ENCODE data around the gene GPC6.

GPC6 gene

DNA sequence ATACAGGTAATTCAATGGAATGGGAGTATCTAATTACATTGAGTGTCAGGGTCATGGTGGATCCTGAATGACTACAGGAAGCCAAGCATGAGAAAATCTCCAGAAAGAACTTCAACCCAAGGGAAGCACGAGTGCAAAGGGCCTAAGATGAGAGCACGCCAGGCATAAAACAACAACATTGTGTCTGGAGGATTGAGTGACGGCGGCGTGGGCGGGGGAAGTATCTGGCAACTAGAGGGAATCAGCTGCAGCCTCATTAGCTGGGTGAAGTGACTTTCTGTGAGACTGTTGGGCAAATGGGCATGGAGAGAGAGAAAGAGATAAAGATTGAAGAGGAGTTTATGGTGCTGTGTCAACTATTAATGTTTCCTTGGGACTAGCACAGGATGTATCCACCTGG is 194.3 kb downstream of the GPC6 start:
- Histone ChIP-seq H2AFZ (ENCODE audit: low read depth, low read length, severe bottlenecking) (no peak overlapping the region), H3K79me2 (ENCODE audit: insufficient read depth, low read length) (no peaks in the 10 kb centered on the region), H3K27me3 (ENCODE audit: low read length) (no peaks in the 10 kb centered on the region), H3K4me3 (ENCODE audit: insufficient read depth, low read length, poor library complexity, severe bottlenecking) (no peak overlapping the region), H3K9me2 (replicated peaks; ENCODE audit: insufficient read depth, low read length) (no peaks in the 10 kb centered on the region), H4K20me1 (ENCODE audit: low read depth, low read length) (no peaks in the 10 kb centered on the region), H3F3A (ENCODE audit: insufficient read depth) (no peaks in the 10 kb centered on the region), H3K36me3 (ENCODE audit: low read length) (no peaks in the 10 kb centered on the region), H3K27ac (ENCODE audit: low read depth, low read length) (no peak overlapping the region), H3K9me3 (ENCODE audit: insufficient read depth, low read length) (no peaks in the 10 kb centered on the region), H3K9ac (ENCODE audit: low read length) (no peak overlapping the region), H3K4me2 (ENCODE audit: low read depth, low read length, poor library complexity, severe bottlenecking) (no peak overlapping the region)
- TF ChIP-seq, protein P1, sequence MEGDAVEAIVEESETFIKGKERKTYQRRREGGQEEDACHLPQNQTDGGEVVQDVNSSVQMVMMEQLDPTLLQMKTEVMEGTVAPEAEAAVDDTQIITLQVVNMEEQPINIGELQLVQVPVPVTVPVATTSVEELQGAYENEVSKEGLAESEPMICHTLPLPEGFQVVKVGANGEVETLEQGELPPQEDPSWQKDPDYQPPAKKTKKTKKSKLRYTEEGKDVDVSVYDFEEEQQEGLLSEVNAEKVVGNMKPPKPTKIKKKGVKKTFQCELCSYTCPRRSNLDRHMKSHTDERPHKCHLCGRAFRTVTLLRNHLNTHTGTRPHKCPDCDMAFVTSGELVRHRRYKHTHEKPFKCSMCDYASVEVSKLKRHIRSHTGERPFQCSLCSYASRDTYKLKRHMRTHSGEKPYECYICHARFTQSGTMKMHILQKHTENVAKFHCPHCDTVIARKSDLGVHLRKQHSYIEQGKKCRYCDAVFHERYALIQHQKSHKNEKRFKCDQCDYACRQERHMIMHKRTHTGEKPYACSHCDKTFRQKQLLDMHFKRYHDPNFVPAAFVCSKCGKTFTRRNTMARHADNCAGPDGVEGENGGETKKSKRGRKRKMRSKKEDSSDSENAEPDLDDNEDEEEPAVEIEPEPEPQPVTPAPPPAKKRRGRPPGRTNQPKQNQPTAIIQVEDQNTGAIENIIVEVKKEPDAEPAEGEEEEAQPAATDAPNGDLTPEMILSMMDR (IDR thresholded peaks at IDR 0.05; ENCODE audit: insufficient read depth, low read length, poor library complexity, severe bottlenecking), result no peak
- TF ChIP-seq EZH2phosphoT487 (conservative IDR thresholded peaks at IDR 0.05; ENCODE audit: low read length), result no peak

- TF ChIP-seq, protein P1 (IDR thresholded peaks at IDR 0.05; ENCODE audit: insufficient read depth, low read length, poor library complexity, severe bottlenecking), result no peak
- TF ChIP-seq EZH2phosphoT487 (conservative IDR thresholded peaks at IDR 0.05; ENCODE audit: low read length), result no peak
- H3K4me3 ChIP-seq (ENCODE audit: insufficient read depth, low read length, poor library complexity, severe bottlenecking), result no peak overlapping the region
- no peak overlapping the region for H3K9ac ChIP-seq (ENCODE audit: low read length)
- no peaks in the 10 kb centered on the region for H3K9me3 ChIP-seq (ENCODE audit: insufficient read depth, low read length)
- H2AFZ ChIP-seq (ENCODE audit: low read depth, low read length, severe bottlenecking), result no peak overlapping the region
- H4K20me1 ChIP-seq (ENCODE audit: low read depth, low read length), result no peaks in the 10 kb centered on the region
- H3F3A ChIP-seq (ENCODE audit: insufficient read depth), result no peaks in the 10 kb centered on the region
- H3K27me3 ChIP-seq (ENCODE audit: low read length), result no peaks in the 10 kb centered on the region
- H3K27ac ChIP-seq (ENCODE audit: low read depth, low read length), result no peak overlapping the region
- H3K79me2 ChIP-seq (ENCODE audit: insufficient read depth, low read length), result no peaks in the 10 kb centered on the region
- no peak overlapping the region for H3K4me2 ChIP-seq (ENCODE audit: low read depth, low read length, poor library complexity, severe bottlenecking)
- H3K36me3 ChIP-seq (ENCODE audit: low read length), result no peaks in the 10 kb centered on the region
- H3K9me2 ChIP-seq (replicated peaks; ENCODE audit: insufficient read depth, low read length), result no peaks in the 10 kb centered on the region
These were observed 196.5 kb downstream of the GPC6 start for GRCh38 chr13:93422980-93423543.

GRCh38 chr13:93425411-93425810 is 198.8 kb downstream of the GPC6 start:
- Histone ChIP-seq H3K4me2 (ENCODE audit: low read depth, low read length, poor library complexity, severe bottlenecking) (no peak overlapping the region), H3K27me3 (ENCODE audit: low read length) (no peaks in the 10 kb centered on the region)
- TF ChIP-seq EZH2phosphoT487 (conservative IDR thresholded peaks at IDR 0.05; ENCODE audit: low read length), result no peak
- TF ChIP-seq, protein P1 (IDR thresholded peaks at IDR 0.05; ENCODE audit: insufficient read depth, low read length, poor library complexity, severe bottlenecking), result no peak

More at GRCh38 chr13:93425411-93425810, 198.8 kb downstream of the GPC6 start:
- Histone ChIP-seq H3K79me2 (ENCODE audit: insufficient read depth, low read length) (no peaks in the 10 kb centered on the region), H3K27ac (ENCODE audit: low read depth, low read length) (no peak overlapping the region), H3F3A (ENCODE audit: insufficient read depth) (no peaks in the 10 kb centered on the region), H3K4me3 (ENCODE audit: insufficient read depth, low read length, poor library complexity, severe bottlenecking) (no peak overlapping the region), H4K20me1 (ENCODE audit: low read depth, low read length) (no peaks in the 10 kb centered on the region), H3K9me3 (ENCODE audit: insufficient read depth, low read length) (no peaks in the 10 kb centered on the region), H3K9me2 (replicated peaks; ENCODE audit: insufficient read depth, low read length) (no peaks in the 10 kb centered on the region), H3K9ac (ENCODE audit: low read length) (no peak overlapping the region), H2AFZ (ENCODE audit: low read depth, low read length, severe bottlenecking) (no peak overlapping the region), H3K36me3 (ENCODE audit: low read length) (no peaks in the 10 kb centered on the region)
